Chondrocyte (in vitro differentiated cells): ENCODE results near the gene SLC10A7. TPM values are rescaled to one million over a fixed set of nuclear protein-coding genes. Genes with fewer than 3 reads are reported as not detected.

ENCODE experiments used
- DNase-seq: peaks from one replicate; pipeline ENCODE4 v3.0.0; 2021; ENCODE audit warnings: mixed read lengths, low spot score
- H3K27ac Mint-ChIP-seq: one replicate; pipeline ENCODE4 v1.8.0; 2021; ENCODE audit warnings: mild to moderate bottlenecking, moderate library complexity, mixed read lengths; ENCODE audit not compliant: unreplicated experiment
- H3K27me3 Mint-ChIP-seq: 2 replicates; pipeline ENCODE4 v1.8.0; 2021; ENCODE audit warnings: low read depth, mixed read lengths
- H3K36me3 Mint-ChIP-seq: 2 replicates; pipeline ENCODE4 v1.8.0; 2021; ENCODE audit warnings: low read depth, mixed read lengths
- H3K4me1 Mint-ChIP-seq: 2 replicates; pipeline ENCODE4 v1.8.0; 2021; ENCODE audit warnings: low read depth, mild to moderate bottlenecking, mixed read lengths
- H3K4me3 Mint-ChIP-seq: one replicate; pipeline ENCODE4 v1.8.0; 2021; ENCODE audit warnings: mild to moderate bottlenecking, moderate library complexity, mixed read lengths; ENCODE audit not compliant: unreplicated experiment
- H3K9me3 Mint-ChIP-seq: 2 replicates; pipeline ENCODE4 v1.8.0; 2021; ENCODE audit warnings: low read depth, mixed read lengths
- CTCF ChIP-seq: fragments of 200-600 bp; sonication (generic); IDR thresholded peaks from 2 replicates; pipeline ENCODE4 v1.5.0; 2021; ENCODE audit warnings: antibody characterized with exemption, mild to moderate bottlenecking, moderate library complexity
- total RNA-seq: library from RNA; stranded (reverse); gene quantifications from 3 replicates; pipeline ENCODE4 v1.2.1, GENCODE V29; 2021

SLC10A7 gene
- total RNA-seq, 1 donor from 2014 or later: 7.6 TPM

DNA sequence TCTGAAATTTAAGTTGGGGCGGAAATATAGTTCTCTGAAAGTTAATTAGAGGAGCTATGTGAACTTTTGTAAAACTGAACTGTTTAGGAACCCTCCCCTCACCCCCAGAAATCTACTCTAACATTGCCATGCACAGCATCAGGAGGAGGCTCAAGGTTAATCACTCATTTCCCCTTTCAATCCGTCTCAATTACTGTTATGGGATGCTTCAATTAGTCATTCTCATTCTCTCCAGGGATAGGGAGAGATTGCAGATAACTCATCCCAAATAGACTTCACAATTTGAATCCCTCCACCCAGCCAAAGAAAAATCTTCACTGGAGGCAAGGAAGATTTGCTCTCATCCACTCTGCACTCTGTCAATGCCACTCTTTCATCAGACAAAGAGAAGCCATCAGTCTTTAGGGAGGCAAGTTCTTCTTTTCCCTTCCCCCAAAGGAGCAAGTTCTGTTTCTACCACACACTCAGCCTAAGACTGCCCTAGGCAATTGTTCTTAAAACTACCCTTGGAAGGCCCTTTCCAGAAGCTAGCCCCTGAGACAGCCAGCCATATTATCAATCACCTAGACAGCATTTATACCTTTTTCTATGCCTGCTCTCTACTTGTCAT lies 140.4 kb downstream of the SLC10A7 start:
- H3K27me3 Mint-ChIP-seq: no peaks in the 10 kb centered on the region
- no peaks in the 10 kb centered on the region for H3K36me3 Mint-ChIP-seq
- H3K4me3 Mint-ChIP-seq: no peak overlapping the region
- no peak for TF ChIP-seq CTCF
- peaks cover 5% of the 10 kb centered on the region for H3K4me1 Mint-ChIP-seq
- no peak for DNase-seq
- peaks cover 5% of the 10 kb centered on the region for H3K9me3 Mint-ChIP-seq
- no peak overlapping the region for H3K27ac Mint-ChIP-seq

DNA sequence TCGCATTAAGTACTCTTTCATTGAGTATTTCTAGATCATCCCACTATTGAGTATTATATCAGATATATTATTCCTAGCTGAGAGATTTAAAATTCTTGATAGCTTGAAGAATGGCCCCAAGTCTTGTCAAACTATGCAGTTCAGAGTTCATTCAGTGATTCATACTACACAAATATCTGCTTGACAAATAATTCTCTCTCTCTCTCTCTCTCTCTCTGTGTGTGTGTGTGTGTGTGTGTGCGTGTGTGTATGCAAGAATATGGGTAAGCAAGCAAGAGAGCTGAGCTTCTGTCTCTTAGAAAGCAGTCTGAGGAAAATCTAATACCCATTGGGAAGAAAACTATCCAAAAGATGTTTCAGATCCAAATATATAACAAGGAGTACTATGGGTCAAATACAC lies 142.0 kb downstream of the SLC10A7 start:
- H3K27me3 Mint-ChIP-seq: no peaks in the 10 kb centered on the region
- H3K36me3 Mint-ChIP-seq: peaks cover 2% of the 10 kb centered on the region
- no peak overlapping the region for H3K27ac Mint-ChIP-seq
- no peak overlapping the region for H3K4me3 Mint-ChIP-seq
- H3K4me1 Mint-ChIP-seq: peaks cover 5% of the 10 kb centered on the region
- no peak for TF ChIP-seq CTCF
- H3K9me3 Mint-ChIP-seq: peaks cover 5% of the 10 kb centered on the region
- DNase-seq: no peak

GRCh38 chr4:146371812-146372211 lies 149.9 kb downstream of the SLC10A7 start:
- peaks cover 13% of the 10 kb centered on the region for H3K4me1 Mint-ChIP-seq
- H3K36me3 Mint-ChIP-seq: peaks cover 2% of the 10 kb centered on the region
- H3K9me3 Mint-ChIP-seq: peaks cover 3% of the 10 kb centered on the region
- H3K27ac Mint-ChIP-seq: no peak overlapping the region
- no peak overlapping the region for H3K4me3 Mint-ChIP-seq
- no peak for TF ChIP-seq CTCF
- DNase-seq: no peak
- no peaks in the 10 kb centered on the region for H3K27me3 Mint-ChIP-seq

DNA sequence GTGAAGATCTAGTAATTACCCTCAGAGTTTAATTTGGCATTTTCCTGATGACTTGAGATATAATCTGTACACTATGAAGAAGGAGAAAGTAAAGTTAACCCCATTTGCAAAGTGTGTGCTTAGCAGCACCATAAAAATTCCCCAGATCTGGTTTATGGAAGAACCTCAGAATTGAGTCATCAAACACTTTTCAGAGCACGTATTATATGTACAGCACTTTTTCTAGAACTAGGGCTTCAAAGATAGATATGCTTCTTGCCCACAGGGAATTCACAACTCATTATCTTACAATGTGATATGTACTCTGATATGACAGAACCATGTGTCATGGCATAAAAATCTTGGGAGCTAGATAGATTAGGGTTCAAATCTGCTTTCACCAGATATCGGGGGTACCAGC lies 150.9 kb downstream of the SLC10A7 start:
- no peaks in the 10 kb centered on the region for H3K27me3 Mint-ChIP-seq
- no peak overlapping the region for H3K27ac Mint-ChIP-seq
- TF ChIP-seq CTCF: no peak
- H3K4me1 Mint-ChIP-seq: peaks cover 13% of the 10 kb centered on the region
- no peak overlapping the region for H3K4me3 Mint-ChIP-seq
- no peaks in the 10 kb centered on the region for H3K36me3 Mint-ChIP-seq
- no peak for DNase-seq
- no peaks in the 10 kb centered on the region for H3K9me3 Mint-ChIP-seq

GRCh38 chr4:146369446-146369845 lies 152.3 kb downstream of the SLC10A7 start:
- peaks cover 13% of the 10 kb centered on the region for H3K4me1 Mint-ChIP-seq
- no peak for TF ChIP-seq CTCF
- no peaks in the 10 kb centered on the region for H3K36me3 Mint-ChIP-seq
- no peak overlapping the region for H3K27ac Mint-ChIP-seq
- no peak overlapping the region for H3K4me3 Mint-ChIP-seq
- DNase-seq: no peak
- H3K9me3 Mint-ChIP-seq: no peaks in the 10 kb centered on the region
- no peaks in the 10 kb centered on the region for H3K27me3 Mint-ChIP-seq
